ENCODE results near the gene SMAD7.

Gene SMAD7

DNA sequence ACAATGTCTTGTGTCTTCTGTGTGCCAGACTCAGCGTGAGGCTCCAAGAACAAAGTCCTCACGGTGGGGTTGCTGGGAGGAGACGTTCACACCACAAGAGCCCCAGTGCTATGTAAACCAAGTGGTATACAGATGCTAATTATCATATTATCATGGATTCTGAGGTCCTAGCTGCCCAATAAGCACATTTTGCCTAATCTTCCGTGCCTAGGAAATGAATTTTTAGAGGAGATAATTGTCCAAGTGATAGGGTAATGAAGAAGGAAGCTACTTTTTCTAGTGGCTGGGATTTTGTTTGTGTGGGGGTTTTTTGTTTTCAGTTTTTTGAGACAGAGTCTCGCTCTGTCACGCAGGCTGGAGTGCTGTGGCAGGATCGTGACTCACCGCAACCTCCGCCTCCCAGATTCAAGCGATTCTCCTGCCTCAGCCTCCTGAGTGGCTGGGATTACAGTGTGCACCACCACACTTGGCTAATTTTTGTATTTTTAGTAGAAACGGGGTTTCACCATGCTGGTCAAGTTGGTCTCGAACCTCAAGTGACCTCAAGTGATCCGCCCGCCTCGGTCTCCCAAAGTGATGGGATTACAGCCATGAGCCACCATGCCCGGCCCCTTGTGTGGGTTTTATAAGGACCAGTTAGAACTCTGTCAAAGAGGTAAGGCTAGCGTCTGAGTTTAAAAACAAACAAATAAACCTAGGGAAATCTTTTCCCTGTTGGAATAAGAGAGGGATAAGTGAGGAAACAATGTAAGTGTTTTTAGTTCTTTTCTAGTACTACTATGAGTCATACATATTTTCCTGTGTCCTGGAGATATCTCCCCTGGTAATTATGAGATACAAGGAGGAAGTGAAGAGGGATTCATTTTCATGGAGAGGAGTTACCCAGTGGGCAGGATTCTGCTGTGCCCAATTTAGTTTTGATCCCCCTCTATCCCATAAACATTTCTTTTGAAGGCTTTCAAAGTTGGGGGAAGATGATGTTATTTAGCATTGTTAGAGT lies 9.5 kb upstream of the SMAD7 start:
- no peak for DNase-seq

DNA sequence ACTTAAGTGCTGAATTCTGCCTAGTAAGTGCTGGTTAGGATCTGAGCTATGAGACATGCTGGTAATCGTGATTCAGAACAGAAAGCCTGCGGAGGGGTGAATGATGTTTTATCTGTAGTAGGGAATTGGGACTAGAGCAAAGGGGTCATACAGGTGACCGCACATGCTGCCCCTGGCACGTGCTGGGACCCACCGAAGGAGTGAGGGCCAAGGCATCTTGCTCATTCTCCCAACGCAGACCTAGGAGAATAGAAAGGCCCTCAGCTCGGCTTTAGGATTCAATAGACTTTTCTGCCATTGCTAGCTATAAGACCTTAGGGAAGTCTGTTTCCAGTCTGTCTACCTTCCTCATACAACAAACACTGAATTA lies 8.8 kb upstream of the SMAD7 start:
- DNase-seq: no peak

DNA sequence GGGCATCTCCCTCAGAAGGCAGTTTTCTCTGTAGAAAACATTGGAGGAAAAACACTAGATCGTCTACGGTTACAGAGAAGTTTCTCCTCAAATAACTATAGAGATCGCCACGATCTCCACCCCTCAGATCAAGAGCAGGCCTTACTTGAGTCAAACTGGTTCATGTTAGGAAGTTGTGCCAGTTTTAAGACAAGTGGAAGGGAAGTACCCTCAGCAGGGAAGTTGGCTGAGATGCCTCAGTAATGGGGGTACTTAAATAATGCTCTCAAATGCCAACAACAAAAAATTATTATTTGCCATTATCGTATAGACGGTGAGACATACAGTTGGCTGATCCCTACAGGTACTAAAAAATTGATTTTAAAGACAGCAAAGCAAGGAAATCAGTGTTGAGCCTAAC lies 8.2 kb upstream of the SMAD7 start:
- no peak for DNase-seq

- DNase-seq: no peak
These were observed 6.9 kb upstream of the SMAD7 start for GRCh38 chr18:48957616-48958015.

DNA sequence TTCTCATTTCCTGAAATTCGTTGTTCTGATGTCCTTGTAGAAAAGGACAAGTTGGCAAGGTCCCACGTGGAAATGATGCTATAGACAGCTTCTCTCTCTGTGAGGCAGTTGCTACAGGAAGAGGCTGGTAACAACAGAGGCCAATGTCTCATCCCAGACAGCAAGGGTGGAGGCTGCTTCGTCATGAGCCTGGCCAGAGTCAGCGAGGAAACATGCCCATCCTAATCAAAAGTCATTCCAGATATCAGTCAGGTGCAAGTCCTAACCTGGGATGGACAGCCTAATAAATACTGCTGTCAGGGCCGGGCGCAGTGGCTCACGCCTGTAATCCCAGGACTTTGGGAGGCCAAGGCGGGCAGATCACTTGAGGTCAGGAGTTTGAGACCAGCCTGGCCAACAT lies 6.4 kb upstream of the SMAD7 start:
- DNase-seq: no peak

GRCh38 chr18:48956356-48956755 lies 5.6 kb upstream of the SMAD7 start:
- no peak for DNase-seq

DNA sequence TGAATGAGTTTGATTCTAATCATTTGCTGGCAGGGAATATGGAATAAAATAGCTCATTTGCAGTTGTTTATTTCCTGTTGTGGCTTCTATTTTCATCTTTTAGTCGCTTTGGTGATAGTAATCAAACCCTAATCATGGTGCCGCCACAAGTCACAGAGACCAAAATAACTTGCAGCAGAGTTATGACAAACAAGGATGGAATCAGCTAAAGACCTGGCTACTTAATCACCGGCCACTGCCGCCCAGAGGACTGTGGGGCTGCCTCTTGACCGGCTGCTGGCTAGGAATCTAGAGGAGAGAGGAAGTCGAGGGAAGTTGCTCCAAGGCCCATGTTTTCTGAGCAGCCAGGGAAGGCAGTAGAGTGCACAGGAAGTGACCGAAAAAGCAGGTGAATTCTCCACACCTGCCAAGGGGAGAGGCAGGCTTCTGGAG lies 5.1 kb upstream of the SMAD7 start:
- DNase-seq: no peak

DNA sequence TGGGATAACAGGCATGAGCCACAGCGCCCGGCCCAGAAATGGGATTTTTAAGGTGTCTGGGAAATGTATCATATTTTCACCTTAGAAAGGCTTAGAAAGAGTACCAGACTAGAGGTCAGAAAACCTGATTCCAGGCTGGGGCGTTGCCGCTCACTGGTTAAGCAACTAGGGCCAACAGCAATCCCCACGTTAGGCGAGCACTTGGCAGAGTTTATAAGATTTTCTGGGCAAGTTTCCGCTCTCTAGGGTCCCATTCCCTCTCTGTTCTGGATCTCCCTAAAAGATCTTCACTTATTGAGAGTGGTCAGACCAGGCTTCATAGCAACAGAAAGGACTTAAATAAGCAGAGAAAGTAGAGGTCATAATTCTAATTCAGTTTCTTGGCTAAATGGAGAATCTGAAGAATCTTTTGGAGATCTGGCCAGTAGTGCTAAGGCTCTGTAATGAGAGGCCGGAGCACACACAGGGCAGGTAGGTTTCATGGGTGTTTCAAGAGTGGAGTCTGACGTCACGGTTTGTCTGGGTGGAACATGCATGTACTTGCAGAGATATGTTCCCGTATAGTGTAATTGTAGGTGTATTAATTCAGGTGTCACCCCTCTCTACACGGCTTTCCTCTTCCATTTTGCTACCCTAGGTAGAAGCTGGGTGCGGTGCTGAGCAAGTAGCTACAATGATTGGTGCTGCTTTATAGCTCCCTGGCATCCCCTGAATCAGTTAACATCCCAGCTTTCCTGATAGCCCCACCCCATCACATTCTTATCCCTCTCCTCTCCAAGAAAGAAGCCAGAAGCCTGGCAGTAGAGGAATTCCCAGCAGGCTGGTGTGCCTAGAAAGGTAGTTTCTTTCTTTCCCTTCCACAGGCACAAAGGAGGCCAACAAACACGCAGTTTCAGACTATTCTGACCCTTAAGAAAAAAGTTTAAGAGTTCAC lies 4.4 kb upstream of the SMAD7 start:
- DNase-seq: no peak

GRCh38 chr18:48953104-48953706 lies 2.4 kb upstream of the SMAD7 start:
- DNase-seq: no peak

GRCh38 chr18:48952287-48953103 lies 1.7 kb upstream of the SMAD7 start:
- peak; percentile 63 for DNase-seq

- DNase-seq: peak; percentile 82
These were observed 902 bp upstream of the SMAD7 start for GRCh38 chr18:48951448-48952286.

DNA sequence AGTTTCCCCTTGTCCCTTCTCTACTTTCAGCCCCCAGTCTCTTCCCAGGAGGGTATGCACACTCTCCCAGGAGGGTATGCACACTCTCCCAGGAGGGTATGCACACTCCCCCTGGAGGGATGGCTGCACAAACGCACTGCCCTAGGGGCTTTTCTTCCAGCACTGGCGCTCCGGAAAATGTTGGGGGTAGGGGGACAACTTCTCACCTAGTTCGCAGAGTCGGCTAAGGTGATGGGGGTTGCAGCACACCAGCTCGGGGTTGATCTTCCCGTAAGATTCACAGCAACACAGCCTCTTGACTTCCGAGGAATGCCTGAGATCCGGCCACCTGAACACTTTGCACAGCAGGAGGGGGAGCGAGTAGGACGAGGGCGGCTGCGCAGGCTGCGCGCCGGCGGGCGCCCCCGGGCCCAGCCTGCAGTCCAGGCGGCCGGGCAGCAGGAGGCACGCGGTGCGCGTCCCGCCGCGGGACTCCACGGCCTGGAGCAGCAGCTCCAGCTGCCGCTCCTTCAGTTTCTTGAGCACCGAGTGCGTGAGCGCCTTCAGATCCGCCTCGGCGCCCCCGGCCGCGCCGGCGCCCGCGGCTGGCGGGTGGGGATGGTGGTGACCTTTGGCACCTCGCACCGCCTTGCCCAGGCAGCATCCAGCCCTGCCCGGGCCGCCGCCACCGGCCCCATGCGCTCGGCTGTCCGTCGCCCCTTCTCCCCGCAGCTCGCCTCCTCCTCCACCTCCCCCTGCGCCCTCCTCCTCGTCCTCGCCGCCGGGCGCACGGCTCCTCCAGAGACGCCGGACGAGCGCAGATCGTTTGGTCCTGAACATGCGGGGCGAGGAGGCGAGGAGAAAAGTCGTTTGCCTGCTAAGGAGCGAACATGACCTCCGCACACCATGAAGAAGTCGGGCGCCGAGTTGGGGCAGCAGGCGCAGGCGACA lies 894 bp downstream of the SMAD7 start:
- DNase-seq: peak; percentile 51

GRCh38 chr18:48949050-48949605 lies 1.6 kb downstream of the SMAD7 start:
- peak; percentile 59 for DNase-seq

- peak; percentile 52 for DNase-seq
These were observed 2.4 kb downstream of the SMAD7 start for GRCh38 chr18:48948112-48949049.

DNA sequence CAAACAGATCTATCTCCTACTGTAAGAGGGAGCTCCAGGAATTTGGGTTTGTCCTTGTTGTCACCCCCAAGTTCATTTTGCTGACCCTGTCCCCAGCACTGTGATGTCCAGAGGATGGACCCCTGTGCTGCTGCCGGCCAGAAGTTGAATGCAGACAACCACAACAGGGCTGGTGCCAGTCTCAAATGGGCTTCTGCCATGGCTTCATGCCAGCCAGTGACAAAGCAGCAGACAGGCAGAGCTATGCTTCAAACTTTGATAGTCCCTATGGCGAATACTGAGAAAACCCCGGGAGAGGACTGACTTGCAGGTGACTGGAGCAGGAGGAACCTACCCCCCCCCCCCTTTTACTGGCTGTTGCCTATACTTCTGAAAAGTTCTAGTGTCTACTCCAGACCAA lies 3.2 kb downstream of the SMAD7 start:
- no peak for DNase-seq

GRCh38 chr18:48947092-48947491 lies 3.7 kb downstream of the SMAD7 start:
- no peak for DNase-seq

DNA sequence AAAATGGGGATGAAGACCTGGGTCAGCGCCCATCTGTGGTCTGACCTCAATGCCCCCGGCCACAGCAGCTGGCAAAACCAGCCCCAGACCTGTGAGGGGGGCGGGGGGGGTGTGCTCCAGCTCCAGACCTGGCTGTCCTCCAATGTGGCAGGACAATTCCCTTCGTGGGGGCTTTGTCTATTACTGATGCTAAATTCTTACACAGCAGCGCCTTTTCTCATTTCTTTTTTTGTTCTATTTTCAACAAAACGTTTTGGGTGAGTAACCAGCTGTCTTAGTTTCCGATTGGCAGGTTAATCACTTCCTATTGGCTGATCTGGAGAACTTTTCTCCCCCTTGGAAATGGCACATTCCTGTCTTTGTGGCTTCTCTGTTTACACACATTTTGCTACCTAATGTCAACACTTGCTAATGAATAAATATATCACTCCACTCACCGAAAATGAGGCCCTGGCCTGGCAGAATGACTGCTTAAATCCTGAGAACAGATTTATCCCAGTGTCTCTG lies 4.4 kb downstream of the SMAD7 start:
- no peak for DNase-seq

- DNase-seq: no peak
These were observed 4.9 kb downstream of the SMAD7 start for GRCh38 chr18:48945953-48946217.

- DNase-seq: no peak
These were observed 6.1 kb downstream of the SMAD7 start for GRCh38 chr18:48944634-48945033.

Measured in stimulated activated CD4-positive, alpha-beta T cell treated with anti-CD3 and anti-CD28 coated beads, Interleukin-15, amount 100 ng/mL, for 24 hours (primary cell).